ENCODE measurements around the gene MRS2.
"Not testable (repeated sequence)": the region's sequence is repeated elsewhere in the genome, so short reads cannot be mapped to it uniquely, and the experiment has no call there.

Gene MRS2, protein sequence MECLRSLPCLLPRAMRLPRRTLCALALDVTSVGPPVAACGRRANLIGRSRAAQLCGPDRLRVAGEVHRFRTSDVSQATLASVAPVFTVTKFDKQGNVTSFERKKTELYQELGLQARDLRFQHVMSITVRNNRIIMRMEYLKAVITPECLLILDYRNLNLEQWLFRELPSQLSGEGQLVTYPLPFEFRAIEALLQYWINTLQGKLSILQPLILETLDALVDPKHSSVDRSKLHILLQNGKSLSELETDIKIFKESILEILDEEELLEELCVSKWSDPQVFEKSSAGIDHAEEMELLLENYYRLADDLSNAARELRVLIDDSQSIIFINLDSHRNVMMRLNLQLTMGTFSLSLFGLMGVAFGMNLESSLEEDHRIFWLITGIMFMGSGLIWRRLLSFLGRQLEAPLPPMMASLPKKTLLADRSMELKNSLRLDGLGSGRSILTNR

GRCh38 chr6:24402697-24403500 is at the start of gene MRS2:
MRS2 (plus strand) TSS chr6:24402936; CDS start chr6:24403047, 111 bp downstream.
- H3K4me3 Mint-ChIP-seq: peak within 1 kb of the TSS; percentile 91
- H3K9me3 Mint-ChIP-seq: no peaks in the 10 kb centered on the region
- peaks cover 16% of the 10 kb centered on the region for H3K27me3 Mint-ChIP-seq
- H3K4me1 Mint-ChIP-seq: peaks cover 25% of the 10 kb centered on the region
- H3K36me3 Mint-ChIP-seq: no peaks in the 10 kb centered on the region
- H3K27ac Mint-ChIP-seq: peak within 1 kb of the TSS; percentile 76

GRCh38 chr6:24353861-24354260 is 48.9 kb upstream of the MRS2 start:
- no peak overlapping the region for H3K27ac Mint-ChIP-seq
- no peak overlapping the region for H3K4me3 Mint-ChIP-seq
- peaks cover 12% of the 10 kb centered on the region for H3K4me1 Mint-ChIP-seq
- no peaks in the 10 kb centered on the region for H3K36me3 Mint-ChIP-seq
- no peaks in the 10 kb centered on the region for H3K9me3 Mint-ChIP-seq
- peaks cover under 1% of the 10 kb centered on the region for H3K27me3 Mint-ChIP-seq

- peaks cover 22% of the 10 kb centered on the region for H3K4me1 Mint-ChIP-seq
- H3K27ac Mint-ChIP-seq: no peak overlapping the region
- no peaks in the 10 kb centered on the region for H3K27me3 Mint-ChIP-seq
- no peaks in the 10 kb centered on the region for H3K36me3 Mint-ChIP-seq
- no peaks in the 10 kb centered on the region for H3K9me3 Mint-ChIP-seq
- H3K4me3 Mint-ChIP-seq: no peak overlapping the region
Measured at GRCh38 chr6:24355393-24355792, 47.3 kb upstream of the MRS2 start.

DNA sequence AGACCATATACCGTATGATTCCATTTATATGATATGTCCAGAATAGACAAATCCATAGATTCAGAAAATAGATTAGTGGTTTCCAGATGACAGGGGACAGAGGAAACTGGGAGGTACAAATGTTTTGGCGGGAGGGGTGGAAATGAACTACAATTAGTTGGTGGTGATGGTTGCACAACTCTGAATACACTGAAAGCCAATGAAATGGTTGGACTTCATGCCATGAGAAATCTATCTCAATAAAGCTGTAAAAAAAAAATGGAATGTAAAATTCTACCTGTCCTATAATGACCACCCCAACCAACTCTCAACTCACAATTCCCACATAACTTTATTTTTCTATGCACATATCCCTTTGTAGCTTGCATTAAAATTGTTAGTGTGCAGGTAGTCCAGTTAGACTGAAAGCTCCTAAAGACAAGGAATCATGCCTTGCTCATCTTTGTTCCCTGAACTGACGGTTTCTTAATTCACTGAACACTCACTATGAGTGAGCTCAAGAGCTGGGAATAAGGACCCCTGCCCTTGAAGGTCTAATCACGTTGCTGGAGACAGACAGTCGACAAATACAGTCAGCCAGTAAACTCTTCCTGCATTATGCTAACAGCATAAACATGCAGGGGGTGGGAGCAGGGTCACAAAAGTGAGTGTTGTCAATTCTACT is 46.3 kb upstream of the MRS2 start:
- Mint-ChIP-seq H3K4me1 (peaks cover 32% of the 10 kb centered on the region), H3K36me3 (no peaks in the 10 kb centered on the region), H3K9me3 (no peaks in the 10 kb centered on the region), H3K4me3 (no peak overlapping the region), H3K27me3 (no peaks in the 10 kb centered on the region), H3K27ac (no peak overlapping the region)

- peak within 1 kb of the TSS; percentile 88 for H3K4me3 Mint-ChIP-seq
- no peaks in the 10 kb centered on the region for H3K36me3 Mint-ChIP-seq
- H3K9me3 Mint-ChIP-seq: no peaks in the 10 kb centered on the region
- H3K4me1 Mint-ChIP-seq: peaks cover 32% of the 10 kb centered on the region
- H3K27me3 Mint-ChIP-seq: no peaks in the 10 kb centered on the region
- no peak within 1 kb of the TSS for H3K27ac Mint-ChIP-seq
Measured at GRCh38 chr6:24357336-24358218, 45.2 kb upstream of the MRS2 start, which contains the start of gene DCDC2. DCDC2 (minus strand) TSS chr6:24358059; CDS start chr6:24357750, 309 bp downstream.

- H3K9me3 Mint-ChIP-seq: no peaks in the 10 kb centered on the region
- peak overlapping the region; percentile 88 for H3K4me3 Mint-ChIP-seq
- peaks cover 32% of the 10 kb centered on the region for H3K4me1 Mint-ChIP-seq
- no peaks in the 10 kb centered on the region for H3K36me3 Mint-ChIP-seq
- H3K27ac Mint-ChIP-seq: no peak overlapping the region
- H3K27me3 Mint-ChIP-seq: no peaks in the 10 kb centered on the region
Measured at GRCh38 chr6:24358219-24358821, 44.4 kb upstream of the MRS2 start.

GRCh38 chr6:24359640-24360454 is 42.9 kb upstream of the MRS2 start:
- H3K27ac Mint-ChIP-seq: peak overlapping the region; percentile 76
- H3K4me1 Mint-ChIP-seq: peaks cover 32% of the 10 kb centered on the region
- peak overlapping the region; percentile 88 for H3K4me3 Mint-ChIP-seq
- no peaks in the 10 kb centered on the region for H3K9me3 Mint-ChIP-seq
- H3K36me3 Mint-ChIP-seq: no peaks in the 10 kb centered on the region
- H3K27me3 Mint-ChIP-seq: peaks cover 5% of the 10 kb centered on the region

DNA sequence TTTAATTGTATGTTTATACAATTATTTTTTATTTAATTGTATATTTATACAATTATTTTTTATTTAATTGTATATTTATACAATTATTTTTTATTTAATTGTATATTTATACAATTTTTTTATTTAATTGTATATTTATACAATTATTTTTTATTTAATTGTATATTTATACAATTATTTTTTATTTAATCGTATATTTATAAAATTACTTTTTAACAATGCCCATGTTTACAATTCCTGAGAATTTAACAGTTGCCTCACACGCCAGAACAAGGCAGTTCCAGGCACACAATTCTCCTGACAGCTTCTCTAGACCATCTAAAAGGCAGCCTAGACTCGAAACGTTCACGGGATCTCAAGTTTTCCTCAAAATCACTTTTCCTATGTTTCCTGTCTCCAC is 40.4 kb upstream of the MRS2 start:
- peaks cover 28% of the 10 kb centered on the region for H3K4me1 Mint-ChIP-seq
- not testable (repeated sequence) for H3K9me3 Mint-ChIP-seq, H3K36me3 Mint-ChIP-seq, H3K4me3 Mint-ChIP-seq, H3K27ac Mint-ChIP-seq, H3K27me3 Mint-ChIP-seq

DNA sequence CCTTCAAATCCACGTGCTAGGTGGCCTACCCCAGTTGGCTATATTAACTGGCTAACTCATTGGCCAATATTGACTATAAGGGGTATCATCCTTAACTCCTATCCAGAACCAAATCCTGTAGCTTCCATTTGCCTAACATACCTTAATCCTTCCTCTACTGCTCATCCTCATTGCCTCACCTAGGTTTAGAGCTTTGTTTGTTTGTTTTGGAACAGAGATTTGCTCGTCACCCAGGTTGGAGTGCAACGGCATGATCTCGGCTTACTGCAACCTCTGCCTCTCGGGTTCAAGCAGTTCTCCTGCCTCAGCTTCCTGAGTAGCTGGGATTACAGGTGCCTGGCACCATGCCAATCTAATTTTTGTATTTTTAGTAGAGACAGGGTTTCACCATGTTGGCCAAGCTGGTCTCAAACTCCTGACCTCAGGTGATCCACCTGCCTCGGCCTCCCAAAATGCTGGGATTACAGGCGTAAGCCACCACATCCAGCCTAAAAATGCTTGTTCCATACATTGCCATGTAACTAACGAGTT is 37.6 kb upstream of the MRS2 start:
- H3K4me3 Mint-ChIP-seq: not testable (repeated sequence)

DNA sequence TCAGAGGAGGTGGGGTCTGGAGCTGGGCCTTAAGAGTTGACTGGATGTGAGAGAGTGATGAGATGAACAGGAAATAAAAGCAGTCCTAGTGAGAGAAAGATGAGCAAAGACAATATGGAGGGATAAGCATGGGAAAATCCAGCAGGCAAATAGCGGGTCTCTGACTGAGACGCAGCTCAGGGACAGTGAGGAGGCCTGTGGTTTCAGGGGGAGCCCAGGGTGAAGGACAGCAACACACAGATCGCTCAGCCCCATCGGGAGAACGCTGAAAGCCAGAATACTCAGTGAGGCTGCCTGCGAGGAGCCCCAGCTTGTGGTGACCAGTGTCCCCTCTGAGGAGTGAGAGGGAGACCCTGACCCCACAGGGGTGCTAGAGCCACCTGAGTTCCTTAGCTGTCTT is 28.1 kb upstream of the MRS2 start:
- Mint-ChIP-seq H3K27ac (no peak overlapping the region), H3K27me3 (peaks cover 2% of the 10 kb centered on the region), H3K4me1 (no peaks in the 10 kb centered on the region), H3K4me3 (no peak overlapping the region), H3K36me3 (peaks cover 1% of the 10 kb centered on the region), H3K9me3 (no peaks in the 10 kb centered on the region)

More for the DNA sequence above, 37.6 kb upstream of the MRS2 start:
- H3K27ac Mint-ChIP-seq, H3K27me3 Mint-ChIP-seq, H3K36me3 Mint-ChIP-seq, H3K9me3 Mint-ChIP-seq: not testable (repeated sequence)
- peaks cover 12% of the 10 kb centered on the region for H3K4me1 Mint-ChIP-seq

DNA sequence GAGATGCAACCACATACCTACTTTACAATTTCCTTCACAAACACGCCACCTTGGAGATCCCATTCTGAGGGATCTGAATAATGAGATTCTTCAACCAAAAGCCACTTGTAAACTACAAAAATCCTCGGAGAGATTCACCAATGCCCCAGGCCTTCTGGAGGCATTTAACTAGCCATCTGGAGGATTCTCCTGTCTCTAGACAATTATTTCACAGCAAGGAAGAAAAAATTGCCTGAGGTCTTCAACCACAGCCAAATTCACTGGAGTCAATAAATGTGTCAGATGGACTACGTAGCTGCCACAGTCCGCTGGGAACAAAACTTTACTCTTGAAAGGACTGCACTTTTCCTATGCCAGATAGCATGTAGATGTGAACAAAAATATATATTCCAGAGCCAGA is 25.9 kb upstream of the MRS2 start:
- Mint-ChIP-seq H3K4me3 (no peak overlapping the region), H3K27ac (no peak overlapping the region), H3K36me3 (peaks cover 1% of the 10 kb centered on the region), H3K27me3 (peaks cover 2% of the 10 kb centered on the region), H3K9me3 (no peaks in the 10 kb centered on the region), H3K4me1 (no peaks in the 10 kb centered on the region)

- Mint-ChIP-seq H3K4me3 (no peak overlapping the region), H3K36me3 (peaks cover 1% of the 10 kb centered on the region), H3K4me1 (no peaks in the 10 kb centered on the region), H3K27me3 (peaks cover 2% of the 10 kb centered on the region), H3K27ac (no peak overlapping the region), H3K9me3 (no peaks in the 10 kb centered on the region)
Measured at GRCh38 chr6:24378473-24379097, 24.2 kb upstream of the MRS2 start.

DNA sequence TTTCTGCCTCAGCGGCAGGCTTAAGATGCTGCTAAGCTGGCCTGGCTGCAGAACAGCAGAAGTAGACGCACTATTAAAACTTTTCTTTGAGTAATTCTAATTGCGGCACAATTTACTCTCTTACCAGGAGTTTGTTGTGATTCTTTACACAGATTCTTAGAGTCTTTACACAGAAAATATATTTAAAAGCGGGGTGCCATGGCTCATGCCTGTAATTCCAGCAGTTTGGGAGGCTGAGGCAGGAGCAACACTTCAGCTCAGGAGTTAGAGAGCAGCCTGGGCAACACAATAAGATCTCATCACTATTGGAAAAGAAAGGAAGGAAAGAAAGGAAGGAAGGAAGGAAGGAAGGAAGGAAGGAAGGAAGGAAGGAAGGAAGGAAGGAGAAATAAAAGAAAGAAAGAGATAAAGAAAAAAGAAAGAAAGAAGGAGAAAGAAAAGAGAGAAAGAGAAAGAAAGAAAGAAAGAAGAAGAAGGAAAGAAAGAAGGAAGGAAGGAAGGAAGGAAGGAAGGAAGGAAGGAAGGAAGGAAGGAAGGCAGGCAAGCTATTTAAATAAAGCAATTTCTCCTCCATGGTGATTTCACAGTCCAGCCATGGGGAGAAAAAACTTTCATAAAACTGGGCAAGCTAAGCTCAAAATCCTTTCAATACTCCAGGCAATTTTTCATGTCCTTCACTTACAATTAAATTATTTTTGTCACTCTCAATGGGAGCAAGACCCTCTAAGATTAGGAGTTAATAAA is 21.1 kb upstream of the MRS2 start:
- Mint-ChIP-seq H3K27ac (no peak overlapping the region), H3K4me3 (no peak overlapping the region), H3K9me3 (no peaks in the 10 kb centered on the region)

More for the DNA sequence above, 21.1 kb upstream of the MRS2 start:
- Mint-ChIP-seq H3K4me1 (no peaks in the 10 kb centered on the region), H3K27me3 (peaks cover 7% of the 10 kb centered on the region), H3K36me3 (peaks cover 1% of the 10 kb centered on the region)
